Left kidney (tissue), 2 donors: Measurements from ENCODE around the gene ADARB1. TPM values are rescaled to one million over a fixed set of nuclear protein-coding genes. Genes with fewer than 3 reads are reported as not detected.

Source experiments
- DNase-seq: peaks from one replicate; pipeline ENCODE4 v3.0.0-alpha.2; 2013
- polyA plus RNA-seq: library from polyadenylated mRNA; unstranded; fragments of 120-200 nt; gene quantifications from one replicate; pipeline ENCODE4 v1.2.1, GENCODE V29; 2013; ENCODE audit not compliant: insufficient read length

Gene ADARB1
- polyA plus RNA-seq, 1 donor: 18.3 TPM

DNA sequence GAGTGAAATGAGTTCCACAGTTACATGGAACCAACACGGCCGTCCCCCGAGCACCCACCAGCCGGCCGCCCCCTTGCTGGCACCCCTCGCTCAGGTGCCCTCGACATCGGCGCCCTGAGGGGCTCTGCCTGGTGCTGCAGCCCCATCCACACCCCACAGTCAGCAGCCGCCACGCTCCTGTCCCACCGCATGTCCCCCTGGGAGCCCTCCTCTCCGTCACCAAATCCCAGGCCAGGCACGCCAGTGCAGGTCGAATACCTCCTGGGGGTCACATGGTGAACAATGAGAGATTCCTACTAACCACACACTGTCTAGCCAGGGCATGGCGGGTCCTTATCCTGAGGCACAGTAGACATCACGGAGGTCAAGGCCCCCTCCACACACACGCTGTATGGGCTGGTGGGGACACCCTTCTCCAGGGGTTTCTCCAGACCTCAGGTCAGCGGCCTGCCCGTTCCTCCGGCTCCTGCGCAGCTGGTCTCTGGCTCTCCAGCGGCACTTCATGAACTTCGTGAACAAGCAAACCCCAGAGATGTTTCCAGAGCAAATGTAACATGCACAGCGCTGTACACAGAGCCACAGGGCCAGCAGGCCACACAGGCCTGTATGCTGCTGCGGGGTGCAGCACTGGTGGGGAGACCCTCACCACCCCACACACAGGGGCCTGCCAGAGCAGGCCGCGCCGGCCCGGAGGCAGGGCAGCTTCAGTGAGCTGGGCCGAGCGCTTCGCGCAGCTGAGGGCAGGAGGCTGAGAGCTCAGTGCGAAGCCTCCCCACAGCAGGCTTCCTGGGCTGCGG lies 191.5 kb downstream of the ADARB1 start:
- DNase-seq: no peak

GRCh38 chr21:45266518-45267389 lies 192.4 kb downstream of the ADARB1 start:
- no peak for DNase-seq

DNA sequence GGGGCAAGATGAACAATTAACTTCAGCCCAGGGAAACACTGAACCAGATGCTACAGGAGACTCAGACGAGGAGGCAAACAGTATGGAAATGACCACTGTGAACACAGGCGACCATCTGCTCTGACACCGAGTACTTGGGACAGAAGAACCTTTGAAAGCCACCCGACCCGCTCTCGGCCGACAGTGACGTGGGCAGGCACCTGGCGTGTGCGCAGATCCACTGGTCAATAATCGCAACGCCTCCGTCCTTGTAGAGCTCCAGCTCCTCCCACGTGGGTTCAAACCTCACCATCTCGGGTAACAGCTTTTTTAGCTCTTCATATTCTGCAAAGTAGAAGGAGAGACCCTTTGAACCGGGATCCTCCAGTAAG lies 193.0 kb downstream of the ADARB1 start:
- no peak for DNase-seq

DNA sequence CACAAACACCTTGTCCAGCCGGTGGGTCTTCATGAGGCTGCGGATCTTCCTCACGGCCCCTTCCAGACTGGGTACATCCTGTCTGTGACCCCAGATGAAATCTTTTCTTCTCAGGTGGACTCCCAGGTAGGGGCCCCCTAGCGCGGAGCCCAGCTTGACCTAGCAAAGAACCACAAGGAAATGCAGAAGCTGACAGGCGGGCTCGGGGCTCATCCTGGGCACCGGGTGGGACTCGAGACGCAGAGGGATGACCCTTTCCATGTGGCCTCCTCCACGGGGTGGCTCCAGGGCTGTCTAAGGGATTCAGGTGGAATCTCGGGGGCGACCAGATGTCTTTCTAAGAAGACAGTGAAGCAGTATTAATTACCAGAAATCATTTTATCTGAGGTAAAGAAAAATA lies 195.5 kb downstream of the ADARB1 start:
- DNase-seq: no peak

DNA sequence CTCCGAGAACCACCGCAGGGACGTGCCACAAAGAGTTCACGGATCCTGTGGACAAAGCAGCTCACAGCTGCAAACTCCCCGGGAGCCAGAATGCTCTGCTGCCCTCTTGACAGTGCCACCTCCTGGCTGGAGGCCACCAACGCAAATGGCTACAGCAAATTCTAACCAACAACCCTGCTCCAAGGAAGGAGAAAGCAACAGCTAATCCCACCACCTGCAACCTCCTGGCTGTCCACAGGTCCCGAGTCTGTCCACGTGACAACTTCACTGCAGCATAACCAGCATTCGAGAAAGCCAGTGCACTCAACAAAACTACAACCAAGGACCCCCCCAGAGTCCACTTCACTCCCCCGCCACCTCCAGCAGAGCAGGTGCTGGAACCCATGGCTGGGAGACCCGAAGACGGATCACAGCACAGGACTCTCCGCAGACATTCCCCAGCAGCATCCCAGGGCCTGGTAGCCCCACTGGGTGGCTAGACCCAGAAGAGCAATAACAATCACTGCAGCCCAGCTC lies 196.0 kb downstream of the ADARB1 start:
- no peak for DNase-seq

Other genes with a start within 250 kb of the ADARB1 start
- 298 TPM for gene PTTG1IP, start 200.9 kb upstream of the ADARB1 start, polyA plus RNA-seq
- gene ITGB2, start 153.7 kb upstream of the ADARB1 start, polyA plus RNA-seq: 11.8 TPM
- 11.2 TPM for gene SLX9, start 134.6 kb upstream of the ADARB1 start, polyA plus RNA-seq
- gene POFUT2, start 213.3 kb downstream of the ADARB1 start, polyA plus RNA-seq: 39.3 TPM